ENCODE data around the gene ZNG1E. TPM values are rescaled to one million over a fixed set of nuclear protein-coding genes. Genes with fewer than 3 reads are reported as not detected.
"Not testable (repeated sequence)": the region's sequence is repeated elsewhere in the genome, so short reads cannot be mapped to it uniquely, and the experiment has no call there.

Gene ZNG1E
- total RNA-seq = 46.1 TPM
- long read RNA-seq, transcript CBWD5-202 (3 exons, 1,347 nt) = minor isoform, 5 of 40 reads
- long read RNA-seq, transcript CBWD5-207 (15 exons, 1,791 nt) = major isoform, 8 of 40 reads
- long read RNA-seq, partial matches to known transcripts = 4 of 40 reads
- long read RNA-seq, other reads (novel, unspliced or antisense) = 17 of 40 reads

- peak within 1 kb of the TSS; percentile 52 for H3K4me3 ChIP-seq
- H3K36me3 ChIP-seq; H3K9me3 ChIP-seq; H3K4me1 ChIP-seq; ATAC-seq; intact Hi-C loops (cut with DNase I); H3K27me3 ChIP-seq: not testable (repeated sequence)
- peak; percentile 87 for DNase-seq
- peak within 1 kb of the TSS; percentile 60 for H3K27ac ChIP-seq
Observed at GRCh38 chr9:65675589-65676021, at the start of gene ZNG1E. Gene ZNG1E, plus strand, starts transcription at chr9:65675928. Its CDS starts 49 bp downstream, at chr9:65675977.

- H3K27ac ChIP-seq; H3K36me3 ChIP-seq; H3K4me3 ChIP-seq; ATAC-seq; H3K9me3 ChIP-seq; intact Hi-C loops (cut with DNase I); DNase-seq; H3K4me1 ChIP-seq; H3K27me3 ChIP-seq: not testable (repeated sequence)
Observed at GRCh38 chr9:65673579-65673978, 2.1 kb upstream of the ZNG1E start.

DNA sequence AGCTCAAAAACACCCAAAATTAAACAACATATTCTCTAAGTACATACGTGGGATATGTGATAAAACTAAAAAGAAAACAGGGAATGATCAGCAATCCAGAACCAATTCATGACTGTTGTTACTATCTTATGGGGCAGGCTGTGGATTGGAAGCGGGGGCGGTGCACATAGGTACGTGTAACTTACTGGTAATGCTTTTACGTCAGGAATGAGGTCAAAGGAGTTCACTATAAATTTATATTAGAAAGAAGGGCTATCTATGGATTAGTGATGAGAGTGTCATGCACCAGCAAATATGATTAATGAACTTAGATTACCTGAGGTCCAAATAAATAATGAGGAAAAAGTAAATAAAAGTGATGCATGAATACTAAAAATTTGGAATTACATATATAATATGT is 710 bp upstream of the ZNG1E start:
- H3K36me3 ChIP-seq; H3K4me1 ChIP-seq; intact Hi-C loops (cut with DNase I); DNase-seq; H3K27ac ChIP-seq; ATAC-seq; H3K27me3 ChIP-seq; H3K9me3 ChIP-seq; H3K4me3 ChIP-seq: not testable (repeated sequence)

DNA sequence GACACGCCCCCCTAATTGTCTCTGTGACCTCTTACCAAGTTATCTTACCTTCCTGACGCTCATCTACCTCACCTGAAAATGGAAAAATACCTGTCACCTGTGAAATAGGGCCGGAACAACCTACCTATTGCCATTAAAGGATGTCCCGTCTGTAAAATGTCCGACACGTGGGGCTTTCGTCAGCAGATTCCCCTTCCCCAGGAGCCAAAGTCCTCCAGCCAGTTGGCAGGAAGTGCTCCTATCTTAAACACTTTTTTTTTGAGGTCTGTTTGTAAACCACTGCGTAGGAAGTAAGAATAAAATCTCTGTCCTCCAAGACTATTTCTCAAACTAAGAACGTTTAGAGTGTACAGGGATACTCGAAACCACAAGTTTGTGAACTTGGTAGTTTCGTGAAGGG is 661 bp downstream of the ZNG1E start:
- peak; percentile 48 for DNase-seq
- H3K36me3 ChIP-seq; ATAC-seq; H3K27me3 ChIP-seq; H3K4me1 ChIP-seq; intact Hi-C loops (cut with DNase I); H3K9me3 ChIP-seq; H3K27ac ChIP-seq: not testable (repeated sequence)
- H3K4me3 ChIP-seq = peak overlapping the region; percentile 29

DNA sequence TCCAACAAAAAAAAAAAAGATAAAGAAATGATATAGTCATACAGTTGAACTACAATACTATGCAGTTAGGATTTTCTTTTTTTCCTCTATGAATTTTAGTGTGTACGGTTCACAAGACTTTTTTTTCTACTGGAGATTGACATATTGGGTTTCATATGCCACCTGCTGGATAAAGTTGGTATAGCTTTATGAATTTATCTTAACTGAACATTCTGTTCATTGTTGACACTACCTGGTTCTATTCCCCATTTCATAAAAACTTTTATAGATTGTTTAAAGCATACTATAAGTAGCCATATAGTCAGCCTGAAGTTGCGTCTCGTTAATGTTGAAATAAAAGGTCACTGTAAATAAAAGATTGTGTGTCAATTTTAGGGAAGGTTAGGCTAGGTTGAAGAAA is 2.8 kb downstream of the ZNG1E start:
- H3K4me3 ChIP-seq; intact Hi-C loops (cut with DNase I); DNase-seq; H3K27me3 ChIP-seq; H3K9me3 ChIP-seq; H3K36me3 ChIP-seq; H3K27ac ChIP-seq; H3K4me1 ChIP-seq; ATAC-seq: not testable (repeated sequence)
- TF ChIP-seq, protein P1, sequence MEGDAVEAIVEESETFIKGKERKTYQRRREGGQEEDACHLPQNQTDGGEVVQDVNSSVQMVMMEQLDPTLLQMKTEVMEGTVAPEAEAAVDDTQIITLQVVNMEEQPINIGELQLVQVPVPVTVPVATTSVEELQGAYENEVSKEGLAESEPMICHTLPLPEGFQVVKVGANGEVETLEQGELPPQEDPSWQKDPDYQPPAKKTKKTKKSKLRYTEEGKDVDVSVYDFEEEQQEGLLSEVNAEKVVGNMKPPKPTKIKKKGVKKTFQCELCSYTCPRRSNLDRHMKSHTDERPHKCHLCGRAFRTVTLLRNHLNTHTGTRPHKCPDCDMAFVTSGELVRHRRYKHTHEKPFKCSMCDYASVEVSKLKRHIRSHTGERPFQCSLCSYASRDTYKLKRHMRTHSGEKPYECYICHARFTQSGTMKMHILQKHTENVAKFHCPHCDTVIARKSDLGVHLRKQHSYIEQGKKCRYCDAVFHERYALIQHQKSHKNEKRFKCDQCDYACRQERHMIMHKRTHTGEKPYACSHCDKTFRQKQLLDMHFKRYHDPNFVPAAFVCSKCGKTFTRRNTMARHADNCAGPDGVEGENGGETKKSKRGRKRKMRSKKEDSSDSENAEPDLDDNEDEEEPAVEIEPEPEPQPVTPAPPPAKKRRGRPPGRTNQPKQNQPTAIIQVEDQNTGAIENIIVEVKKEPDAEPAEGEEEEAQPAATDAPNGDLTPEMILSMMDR (IDR thresholded peaks at IDR 0.05) = peak; percentile 29

DNA sequence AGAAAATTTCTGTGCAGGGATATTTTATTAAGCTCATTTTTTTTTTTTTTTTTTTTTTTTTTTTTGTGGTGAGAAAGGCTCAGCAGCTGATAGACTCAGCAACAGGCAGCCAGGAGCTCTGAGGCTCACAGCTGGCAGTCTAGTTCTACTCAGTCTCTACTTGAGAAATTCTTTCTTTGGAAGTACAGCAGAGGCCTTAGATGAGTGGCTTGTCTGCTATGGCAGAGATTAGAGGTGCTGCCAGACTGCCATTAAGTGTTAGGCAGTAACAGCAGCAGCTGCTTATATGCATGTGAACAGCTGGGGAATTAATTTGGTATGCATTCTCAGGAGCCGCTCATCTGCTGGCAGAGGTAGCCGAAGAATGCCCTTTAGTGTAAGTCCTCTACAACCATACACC is 27.8 kb downstream of the ZNG1E start:
- not testable (repeated sequence) for DNase-seq

GRCh38 chr9:65714445-65714844 is 38.7 kb downstream of the ZNG1E start:
- H3K36me3 ChIP-seq; intact Hi-C loops (cut with DNase I); H3K9me3 ChIP-seq; H3K4me1 ChIP-seq; H3K27ac ChIP-seq; H3K27me3 ChIP-seq; ATAC-seq; H3K4me3 ChIP-seq; DNase-seq: not testable (repeated sequence)

More for the DNA sequence above, 27.8 kb downstream of the ZNG1E start:
- H3K9me3 ChIP-seq; H3K27ac ChIP-seq; H3K36me3 ChIP-seq; H3K27me3 ChIP-seq; H3K4me3 ChIP-seq; ATAC-seq; H3K4me1 ChIP-seq; intact Hi-C loops (cut with DNase I): not testable (repeated sequence)

GRCh38 chr9:65737096-65737564 is 61.4 kb downstream of the ZNG1E start, which contains the start of gene FOXD4L4:
Gene FOXD4L4, plus strand, starts transcription at chr9:65737146. Its CDS starts 0 bp downstream, at chr9:65737146.
- intact Hi-C loops (cut with DNase I) = not testable (repeated sequence)

GRCh38 chr9:65738133-65738532 is 62.4 kb downstream of the ZNG1E start:
- DNase-seq, H3K27ac ChIP-seq: not testable (repeated sequence)

More at GRCh38 chr9:65737096-65737564, 61.4 kb downstream of the ZNG1E start, which contains the start of gene FOXD4L4:
- not testable (repeated sequence) for H3K36me3 ChIP-seq, H3K4me1 ChIP-seq, H3K4me3 ChIP-seq, H3K9me3 ChIP-seq, ATAC-seq, H3K27me3 ChIP-seq, H3K27ac ChIP-seq
- peak; percentile 60 for DNase-seq

More at GRCh38 chr9:65738133-65738532, 62.4 kb downstream of the ZNG1E start:
- ATAC-seq; H3K4me1 ChIP-seq; H3K27me3 ChIP-seq; H3K36me3 ChIP-seq; intact Hi-C loops (cut with DNase I); H3K4me3 ChIP-seq; H3K9me3 ChIP-seq: not testable (repeated sequence)

Other genes starting within 250 kb of the ZNG1E start
- 0.23 TPM for gene FOXD4L4, start 61.2 kb downstream of the ZNG1E start, total RNA-seq